Esophagus muscularis mucosa (tissue), 4 donors: Measurements from ENCODE around the gene THEMIS. TPM values are rescaled to one million over a fixed set of nuclear protein-coding genes. Genes with fewer than 3 reads are reported as not detected.
"Not testable (repeated sequence)": the region's sequence is repeated elsewhere in the genome, so short reads cannot be mapped to it uniquely, and the experiment has no call there.

Source experiments
- DNase-seq: peaks from one replicate; pipeline ENCODE4 v3.0.0-alpha.2; 2017; ENCODE audit errors: extremely low spot score
- H3K27ac ChIP-seq, 4 donors: fragments of 200-600 bp; sonication (generic); replicated peaks in 1 of 4; 1 replicate in 3 of 4; 2 replicates in 1 of 4; pipeline ENCODE4 v1.5.1; 2016 to 2019; ENCODE audit warnings: mild to moderate bottlenecking in 1 of 4
- H3K27me3 ChIP-seq, 4 donors: fragments of 200-600 bp; sonication (generic); one replicate each; pipeline versions ENCODE4 v1.5.1 to v1.6.0; 2016 to 2019
- H3K36me3 ChIP-seq, 4 donors: fragments of 200-600 bp; sonication (generic); one replicate each; pipeline ENCODE4 v1.5.1; 2016 to 2019
- H3K4me1 ChIP-seq, 4 donors: fragments of 200-600 bp; sonication (generic); one replicate each; pipeline ENCODE4 v1.5.1; 2016 to 2019
- H3K4me3 ChIP-seq, 4 donors: fragments of 200-600 bp; sonication (generic); 1 replicate in 2 of 4; 2 replicates in 2 of 4; pipeline ENCODE4 v1.5.1; 2016 to 2019; ENCODE audit warnings: mild to moderate bottlenecking in 4 of 4, moderate library complexity in 1 of 4
- H3K9me3 ChIP-seq, 4 donors: fragments of 200-600 bp; sonication (generic); 1 replicate in 3 of 4; 2 replicates in 1 of 4; pipeline ENCODE4 v1.5.1; 2016 to 2019
- CTCF ChIP-seq, 3 experiments: fragments of 200-600 bp in 2 of 3; fragments of 450-650 bp in 1 of 3; sonication (generic) in 2 of 3; IDR thresholded peaks; one replicate each; pipeline ENCODE4 v1.5.1; 2017 to 2019; ENCODE audit warnings: antibody characterized with exemption in 3 of 3, mild to moderate bottlenecking in 2 of 3, moderate library complexity in 1 of 3
- EP300 ChIP-seq: sonication (generic); formaldehyde crosslinking; IDR thresholded peaks from one replicate; pipeline ENCODE4 v1.6.1; 2017; ENCODE audit warnings: antibody characterized with exemption
- POLR2A ChIP-seq: fragments of 450-650 bp; IDR thresholded peaks from one replicate; pipeline ENCODE4 v1.6.1; 2017; ENCODE audit warnings: antibody characterized with exemption, moderate library complexity, mild to moderate bottlenecking, low read depth
- POLR2AphosphoS5 ChIP-seq, 2 donors: sonication (generic); formaldehyde crosslinking; IDR thresholded peaks; one replicate each; pipeline ENCODE4 v1.6.1; 2017; ENCODE audit warnings: antibody characterized with exemption in 2 of 2
- WGBS: methylation state at CpG from one replicate; pipeline ENCODE4 v1.1.5; 2018; 5-methylcytosine and 5-hydroxymethylcytosine counted together
- intact Hi-C: fragments of 100-400 bp; cut with DNase I; formaldehyde crosslinking; loops from one replicate; pipeline ENCODE4 v1.15.1; 2023
- total RNA-seq, 4 donors: library from RNA; depleted of rRNA; stranded (reverse); fragments of >200 nt; gene quantifications; one replicate each; pipeline versions ENCODE4 v1.1.0 to v1.2.1, GENCODE V29; 2016

THEMIS gene
- total RNA-seq, 4 donors from 2014 or later: 0.23 to 0.99 (median 0.61) TPM

- H3K27me3 ChIP-seq: no peaks in the 10 kb centered on the region
- no peak overlapping the region for H3K4me3 ChIP-seq
- no peaks in the 10 kb centered on the region for H3K9me3 ChIP-seq
- H3K27ac ChIP-seq: no peak overlapping the region
- 50% methylated on average over 1 of the region's 1 CpG for WGBS
- H3K4me1 ChIP-seq: no peaks in the 10 kb centered on the region
- H3K36me3 ChIP-seq: no peaks in the 10 kb centered on the region
- intact Hi-C loops: no loop called here
- no peak for DNase-seq
- no peak for TF ChIP-seq POLR2AphosphoS5 (IDR thresholded peaks at IDR 0.05)
- no peak for TF ChIP-seq CTCF (IDR thresholded peaks at IDR 0.05)
- TF ChIP-seq POLR2A: no peak
- TF ChIP-seq EP300: no peak
Measured at GRCh38 chr6:127792616-127793015, 108.2 kb downstream of the THEMIS start.

GRCh38 chr6:127791779-127792528, 108.9 kb downstream of the THEMIS start:
- DNase-seq: no peak
- Histone ChIP-seq H3K9me3 (no peaks in the 10 kb centered on the region), H3K27ac (no peak overlapping the region), H3K4me3 (no peak overlapping the region), H3K4me1 (no peaks in the 10 kb centered on the region), H3K36me3 (no peaks in the 10 kb centered on the region), H3K27me3 (no peaks in the 10 kb centered on the region)
- intact Hi-C loops: no loop called here
- 89% methylated on average over 7 of the region's 11 CpGs for WGBS
- TF ChIP-seq POLR2AphosphoS5 (IDR thresholded peaks at IDR 0.05): no peak
- no peak for TF ChIP-seq POLR2A
- TF ChIP-seq CTCF (IDR thresholded peaks at IDR 0.05): no peak
- TF ChIP-seq EP300: no peak

GRCh38 chr6:127790571-127790970, 110.3 kb downstream of the THEMIS start:
- H3K4me3 ChIP-seq: no peak overlapping the region
- 89% methylated on average over 5 of the region's 5 CpGs for WGBS
- no peaks in the 10 kb centered on the region for H3K9me3 ChIP-seq
- H3K27me3 ChIP-seq: no peaks in the 10 kb centered on the region
- no peak for TF ChIP-seq POLR2A
- TF ChIP-seq POLR2AphosphoS5 (IDR thresholded peaks at IDR 0.05): no peak
- no peak for TF ChIP-seq CTCF (IDR thresholded peaks at IDR 0.05)
- H3K36me3 ChIP-seq: no peaks in the 10 kb centered on the region
- no peak for DNase-seq
- H3K4me1 ChIP-seq: no peaks in the 10 kb centered on the region
- intact Hi-C loops: no loop called here
- H3K27ac ChIP-seq: no peak overlapping the region

GRCh38 chr6:127786109-127786508, 114.7 kb downstream of the THEMIS start:
- 13% methylated on average over 1 of the region's 1 CpG for WGBS
- intact Hi-C loops: no loop called here
- H3K27me3 ChIP-seq: no peaks in the 10 kb centered on the region
- TF ChIP-seq POLR2AphosphoS5 (IDR thresholded peaks at IDR 0.05) (no peak), CTCF (IDR thresholded peaks at IDR 0.05) (no peak), EP300 (no peak), POLR2A (no peak)
- no peaks in the 10 kb centered on the region for H3K4me1 ChIP-seq
- no peaks in the 10 kb centered on the region for H3K36me3 ChIP-seq
- no peaks in the 10 kb centered on the region for H3K9me3 ChIP-seq
- H3K4me3 ChIP-seq: no peak overlapping the region
- no peak for DNase-seq
- H3K27ac ChIP-seq: no peak overlapping the region

- no peak for DNase-seq
- Histone ChIP-seq H3K9me3 (no peaks in the 10 kb centered on the region), H3K27me3 (no peaks in the 10 kb centered on the region), H3K27ac (no peak overlapping the region), H3K4me3 (no peak overlapping the region), H3K4me1 (no peaks in the 10 kb centered on the region), H3K36me3 (no peaks in the 10 kb centered on the region)
- 85% methylated on average over 1 of the region's 1 CpG for WGBS
- no peak for TF ChIP-seq POLR2AphosphoS5 (IDR thresholded peaks at IDR 0.05)
- no peak for TF ChIP-seq CTCF (IDR thresholded peaks at IDR 0.05)
- TF ChIP-seq POLR2A: no peak
- TF ChIP-seq EP300: no peak
- intact Hi-C loops: no loop called here
Measured at GRCh38 chr6:127784468-127784867, 116.4 kb downstream of the THEMIS start.

GRCh38 chr6:127781636-127782272, 119.1 kb downstream of the THEMIS start:
- intact Hi-C loops, H3K27ac ChIP-seq, DNase-seq, H3K4me1 ChIP-seq, H3K27me3 ChIP-seq, H3K9me3 ChIP-seq, H3K36me3 ChIP-seq, H3K4me3 ChIP-seq: not testable (repeated sequence)
- 79% methylated on average over 3 of the region's 4 CpGs for WGBS
